ENCODE data around the gene FRMD4A. TPM values are rescaled to one million over a fixed set of nuclear protein-coding genes. Genes with fewer than 3 reads are reported as not detected.

The FRMD4A gene
- total RNA-seq, 1 donor from 2014 or later, result 0.64 TPM

DNA sequence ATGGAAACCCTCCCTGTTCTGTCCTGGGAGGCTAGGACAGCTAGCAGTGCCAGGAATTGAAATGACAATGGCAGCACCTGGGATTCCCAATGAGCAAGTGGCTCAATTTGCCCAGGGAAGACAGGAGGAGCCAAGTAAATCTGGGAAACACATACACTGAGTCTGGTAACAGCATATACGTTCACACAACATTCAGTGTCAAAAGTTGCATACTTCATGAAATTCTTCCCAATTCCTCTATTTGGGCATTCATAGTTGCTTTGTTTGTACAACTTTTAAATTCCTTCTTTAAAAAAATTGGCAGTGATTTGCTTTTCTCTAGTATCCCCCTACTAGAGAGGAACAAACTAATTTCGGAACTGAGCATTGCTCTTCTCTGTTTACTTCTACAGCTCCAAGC, 2.9 kb upstream of the FRMD4A start:
- H3K27ac Mint-ChIP-seq, result no peak overlapping the region
- TF ChIP-seq, protein P1, sequence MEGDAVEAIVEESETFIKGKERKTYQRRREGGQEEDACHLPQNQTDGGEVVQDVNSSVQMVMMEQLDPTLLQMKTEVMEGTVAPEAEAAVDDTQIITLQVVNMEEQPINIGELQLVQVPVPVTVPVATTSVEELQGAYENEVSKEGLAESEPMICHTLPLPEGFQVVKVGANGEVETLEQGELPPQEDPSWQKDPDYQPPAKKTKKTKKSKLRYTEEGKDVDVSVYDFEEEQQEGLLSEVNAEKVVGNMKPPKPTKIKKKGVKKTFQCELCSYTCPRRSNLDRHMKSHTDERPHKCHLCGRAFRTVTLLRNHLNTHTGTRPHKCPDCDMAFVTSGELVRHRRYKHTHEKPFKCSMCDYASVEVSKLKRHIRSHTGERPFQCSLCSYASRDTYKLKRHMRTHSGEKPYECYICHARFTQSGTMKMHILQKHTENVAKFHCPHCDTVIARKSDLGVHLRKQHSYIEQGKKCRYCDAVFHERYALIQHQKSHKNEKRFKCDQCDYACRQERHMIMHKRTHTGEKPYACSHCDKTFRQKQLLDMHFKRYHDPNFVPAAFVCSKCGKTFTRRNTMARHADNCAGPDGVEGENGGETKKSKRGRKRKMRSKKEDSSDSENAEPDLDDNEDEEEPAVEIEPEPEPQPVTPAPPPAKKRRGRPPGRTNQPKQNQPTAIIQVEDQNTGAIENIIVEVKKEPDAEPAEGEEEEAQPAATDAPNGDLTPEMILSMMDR (IDR thresholded peaks at IDR 0.05), result no peak
- no peaks in the 10 kb centered on the region for H3K4me1 Mint-ChIP-seq
- H3K36me3 Mint-ChIP-seq (ENCODE audit: low read depth), result no peaks in the 10 kb centered on the region
- DNase-seq (no peak), ATAC-seq (ENCODE audit: low read depth) (no peak)
- ChIA-PET CTCF (no interaction called here), POLR2A (no interaction called here)
- H3K9me3 Mint-ChIP-seq, result no peaks in the 10 kb centered on the region
- intact Hi-C loops (cut with micrococcal nuclease), result no loop called here
- H3K27me3 Mint-ChIP-seq, result peaks cover 29% of the 10 kb centered on the region
- no peak overlapping the region for H3K4me3 Mint-ChIP-seq

DNA sequence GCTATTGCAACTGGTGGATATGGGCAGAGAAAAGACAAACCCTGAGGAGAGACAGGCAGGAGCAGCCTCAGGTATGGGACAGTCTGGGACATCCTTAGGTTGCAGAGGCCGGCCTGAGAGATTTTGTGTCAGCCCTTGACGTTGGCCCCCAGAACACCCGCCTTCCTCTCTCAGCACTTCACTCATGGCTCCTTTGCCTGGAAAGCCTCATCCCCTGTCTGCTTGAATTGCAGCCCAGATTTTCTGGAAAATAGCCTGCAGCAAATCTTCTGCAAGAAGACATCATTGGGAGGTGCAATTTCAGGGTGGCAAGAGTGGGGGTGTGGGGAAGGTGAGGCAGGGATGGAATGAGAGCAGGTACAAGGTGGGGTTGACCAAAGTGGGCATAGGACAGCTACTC, 2.2 kb upstream of the FRMD4A start:
- peaks cover 32% of the 10 kb centered on the region for H3K27me3 Mint-ChIP-seq
- POLR2A ChIA-PET, result no interaction called here
- no peak for ATAC-seq (ENCODE audit: low read depth)

DNA sequence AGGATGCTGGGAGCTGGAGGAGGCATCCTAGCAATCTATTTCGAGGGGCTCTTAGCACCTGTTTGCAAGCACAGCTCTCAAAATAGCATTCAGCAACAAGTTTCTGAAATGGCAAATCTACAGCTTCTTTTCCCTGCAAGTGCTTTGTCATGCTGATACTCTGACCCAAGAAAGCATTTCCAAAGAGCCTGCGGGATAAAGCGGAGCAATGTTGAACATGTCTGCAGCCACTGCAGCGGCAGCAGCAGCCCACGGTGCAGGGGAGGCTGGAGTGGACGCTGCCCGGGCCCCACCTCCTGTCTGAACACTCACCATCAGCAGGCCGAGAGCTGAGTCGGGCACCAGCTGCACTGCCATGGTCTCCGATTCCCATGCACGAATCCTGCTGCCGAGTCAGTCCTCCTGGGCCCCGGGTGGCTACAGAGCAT, 964 bp downstream of the FRMD4A start:
- DNase-seq, result no peak
- H3K36me3 Mint-ChIP-seq (ENCODE audit: low read depth), result no peaks in the 10 kb centered on the region
- H3K27ac Mint-ChIP-seq, result no peak overlapping the region
- POLR2A ChIA-PET, result no interaction called here
- no peak for ATAC-seq (ENCODE audit: low read depth)
- TF ChIP-seq, protein P1 (IDR thresholded peaks at IDR 0.05), result no peak
- CTCF ChIA-PET, result no interaction called here
- H3K4me1 Mint-ChIP-seq, result peaks cover 2% of the 10 kb centered on the region
- no peaks in the 10 kb centered on the region for H3K9me3 Mint-ChIP-seq
- H3K27me3 Mint-ChIP-seq, result peaks cover 41% of the 10 kb centered on the region
- no peak overlapping the region for H3K4me3 Mint-ChIP-seq
- intact Hi-C loops (cut with micrococcal nuclease), result loop anchor here (10.0 kb wide), 1 partner anchor 545 kb away; no protein-coding TSS in a partner anchor

More for the DNA sequence above, 2.2 kb upstream of the FRMD4A start:
- no peaks in the 10 kb centered on the region for H3K9me3 Mint-ChIP-seq
- H3K4me1 Mint-ChIP-seq, result no peaks in the 10 kb centered on the region
- CTCF ChIA-PET, result no interaction called here
- H3K27ac Mint-ChIP-seq, result no peak overlapping the region
- no peak overlapping the region for H3K4me3 Mint-ChIP-seq
- no peaks in the 10 kb centered on the region for H3K36me3 Mint-ChIP-seq (ENCODE audit: low read depth)
- intact Hi-C loops (cut with micrococcal nuclease), result no loop called here
- TF ChIP-seq, protein P1 (IDR thresholded peaks at IDR 0.05), result no peak
- DNase-seq, result no peak

DNA sequence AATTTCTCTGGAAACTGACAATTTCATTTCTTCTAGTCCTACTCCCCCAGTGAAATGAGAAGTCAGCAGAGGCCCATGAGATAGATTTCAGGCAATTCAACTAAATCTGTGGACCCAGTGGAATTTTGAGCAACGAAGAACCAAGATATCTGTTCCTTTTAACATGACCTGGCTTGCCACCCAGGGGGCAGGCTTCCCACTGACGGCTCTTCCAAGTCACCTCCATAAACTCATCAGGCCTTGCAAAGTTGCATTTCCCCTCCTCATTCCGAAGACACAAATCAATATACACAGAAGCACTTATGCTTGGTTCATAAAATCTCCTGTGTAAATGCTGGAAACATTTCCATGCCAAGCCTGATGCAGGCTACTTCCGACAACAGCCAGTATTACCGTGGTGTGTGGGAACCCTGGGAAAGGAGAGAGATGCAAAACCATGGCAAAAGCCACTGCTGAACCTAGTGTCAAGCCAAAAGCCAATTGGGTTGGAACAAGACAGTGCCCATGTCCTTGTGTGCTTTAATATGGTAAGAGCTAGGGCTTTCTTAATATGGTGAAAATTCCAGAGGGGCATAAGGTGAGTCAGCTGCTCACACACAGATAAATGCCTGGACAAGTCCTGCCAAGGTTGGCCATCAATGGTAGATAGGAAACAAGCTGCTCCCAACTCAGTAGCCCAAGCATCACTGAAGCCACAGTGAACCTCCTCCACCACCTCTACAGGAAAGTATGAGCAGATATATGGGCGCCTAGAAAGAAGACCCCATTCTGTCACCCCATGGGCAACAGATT, 1.6 kb downstream of the FRMD4A start:
- intact Hi-C loops (cut with micrococcal nuclease), result loop anchor here (10.0 kb wide), 1 partner anchor 544 kb away; no protein-coding TSS in a partner anchor
- H3K4me1 Mint-ChIP-seq, result peaks cover 2% of the 10 kb centered on the region
- no peaks in the 10 kb centered on the region for H3K36me3 Mint-ChIP-seq (ENCODE audit: low read depth)
- no peak overlapping the region for H3K27ac Mint-ChIP-seq
- no peak for ATAC-seq (ENCODE audit: low read depth)
- ChIA-PET CTCF (no interaction called here), POLR2A (no interaction called here)
- H3K9me3 Mint-ChIP-seq, result no peaks in the 10 kb centered on the region
- H3K27me3 Mint-ChIP-seq, result peaks cover 41% of the 10 kb centered on the region
- no peak overlapping the region for H3K4me3 Mint-ChIP-seq
- DNase-seq, result no peak
- TF ChIP-seq, protein P1 (IDR thresholded peaks at IDR 0.05), result no peak

DNA sequence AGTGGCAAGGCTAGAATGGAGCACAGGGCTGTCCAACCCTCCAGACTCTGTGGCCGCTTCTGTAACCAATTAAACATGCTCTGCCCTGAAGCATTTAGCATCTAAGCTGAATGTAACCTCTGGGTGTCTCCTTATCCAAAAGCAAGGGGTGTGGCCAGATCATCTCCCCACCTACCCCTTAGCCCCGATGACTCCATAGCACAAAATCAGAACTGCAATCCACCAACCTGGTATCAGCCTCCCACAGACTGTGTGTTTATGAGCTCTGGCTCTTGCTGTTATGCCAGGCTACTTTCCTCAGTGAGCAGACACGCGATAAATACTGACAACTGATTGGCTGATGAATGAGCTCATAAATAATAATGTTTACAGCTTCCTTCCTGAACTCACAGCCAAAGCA, 3.2 kb downstream of the FRMD4A start:
- Mint-ChIP-seq H3K27ac (no peak overlapping the region), H3K4me3 (no peak overlapping the region), H3K36me3 (ENCODE audit: low read depth) (no peaks in the 10 kb centered on the region), H3K4me1 (peaks cover 2% of the 10 kb centered on the region), H3K9me3 (no peaks in the 10 kb centered on the region), H3K27me3 (peaks cover 38% of the 10 kb centered on the region)
- no peak for DNase-seq
- POLR2A ChIA-PET, result no interaction called here
- CTCF ChIA-PET, result no interaction called here
- TF ChIP-seq, protein P1 (IDR thresholded peaks at IDR 0.05), result no peak
- intact Hi-C loops (cut with micrococcal nuclease), result loop anchor here (10.0 kb wide), 1 partner anchor 543 kb away; no protein-coding TSS in a partner anchor
- no peak for ATAC-seq (ENCODE audit: low read depth)

Data from activated B cell treated with CpG ODN at 0.5 μM for 24 hours (primary cell).